CD4-positive, alpha-beta T cell treated with Interleukin-15 for 1 hour (primary cell): ENCODE data around the gene JAKMIP2.

Experiments used
- DNase-seq: peaks from one replicate; pipeline ENCODE4 v3.0.0-alpha.2; 2020

JAKMIP2 gene

GRCh38 chr5:147693233-147693632 lies 89.3 kb downstream of the JAKMIP2 start:
- DNase-seq = no peak

GRCh38 chr5:147691130-147691529 lies 91.4 kb downstream of the JAKMIP2 start:
- DNase-seq = no peak

GRCh38 chr5:147690595-147690994 lies 91.9 kb downstream of the JAKMIP2 start:
- no peak for DNase-seq

- no peak for DNase-seq
These were observed 93.1 kb downstream of the JAKMIP2 start for GRCh38 chr5:147689426-147689825.

GRCh38 chr5:147688656-147689356 lies 93.7 kb downstream of the JAKMIP2 start:
- no peak for DNase-seq

- no peak for DNase-seq
These were observed 95.4 kb downstream of the JAKMIP2 start for GRCh38 chr5:147687118-147687517.

- DNase-seq = no peak
These were observed 96.1 kb downstream of the JAKMIP2 start for GRCh38 chr5:147686421-147686820.

- no peak for DNase-seq
These were observed 96.5 kb downstream of the JAKMIP2 start for GRCh38 chr5:147685993-147686392.

GRCh38 chr5:147675168-147675567 lies 107.4 kb downstream of the JAKMIP2 start:
- DNase-seq = no peak

- no peak for DNase-seq
These were observed 108.1 kb downstream of the JAKMIP2 start for GRCh38 chr5:147674411-147674810.

GRCh38 chr5:147673791-147674190 lies 108.7 kb downstream of the JAKMIP2 start:
- DNase-seq = no peak

GRCh38 chr5:147673266-147673665 lies 109.3 kb downstream of the JAKMIP2 start:
- no peak for DNase-seq

- DNase-seq = no peak
These were observed 111.2 kb downstream of the JAKMIP2 start for GRCh38 chr5:147671365-147671764.

GRCh38 chr5:147670815-147671214 lies 111.7 kb downstream of the JAKMIP2 start:
- no peak for DNase-seq

GRCh38 chr5:147669169-147669869 lies 113.2 kb downstream of the JAKMIP2 start:
- DNase-seq = no peak

- DNase-seq = no peak
These were observed 114.1 kb downstream of the JAKMIP2 start for GRCh38 chr5:147668385-147668784.

GRCh38 chr5:147667363-147667762 lies 115.2 kb downstream of the JAKMIP2 start:
- DNase-seq = no peak

GRCh38 chr5:147666419-147666818 lies 116.1 kb downstream of the JAKMIP2 start:
- DNase-seq = no peak

GRCh38 chr5:147661541-147661940 lies 121.0 kb downstream of the JAKMIP2 start:
- no peak for DNase-seq

- no peak for DNase-seq
These were observed 123.2 kb downstream of the JAKMIP2 start for GRCh38 chr5:147659166-147659929.

- no peak for DNase-seq
These were observed 124.1 kb downstream of the JAKMIP2 start for GRCh38 chr5:147658293-147658932.

GRCh38 chr5:147648597-147648996 lies 133.9 kb downstream of the JAKMIP2 start:
- DNase-seq = no peak

- DNase-seq = no peak
These were observed 137.3 kb downstream of the JAKMIP2 start for GRCh38 chr5:147645197-147645596.
